ENCODE measurements around the gene OR7C1. TPM values are rescaled to one million over a fixed set of nuclear protein-coding genes. Genes with fewer than 3 reads are reported as not detected.

OR7C1 gene
- total RNA-seq, 1 experiment from 2014 or later, result not detected

DNA sequence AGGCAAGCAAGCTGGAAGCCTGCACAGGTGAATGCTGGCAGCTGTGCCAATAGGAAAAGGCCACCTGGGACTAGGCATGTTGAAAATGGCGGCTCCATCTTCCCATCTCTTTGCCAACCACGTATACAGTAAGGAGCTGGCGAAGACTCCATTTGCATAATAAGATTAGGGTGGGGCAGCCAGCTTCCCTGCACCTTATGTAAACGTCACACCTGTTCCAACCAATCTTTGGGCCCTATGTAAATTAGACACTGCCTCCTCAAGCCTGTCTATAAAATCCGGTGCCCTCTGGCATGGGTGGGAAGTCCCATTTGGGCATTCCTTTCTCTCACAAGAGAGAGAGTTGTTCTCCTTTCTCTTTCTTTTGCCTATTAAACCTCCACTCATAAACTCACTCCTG, 73.4 kb downstream of the OR7C1 start:
- Histone ChIP-seq H3K4me1 (replicated peaks; ENCODE audit: insufficient read depth) (no peaks in the 10 kb centered on the region), H3K4me3 (no peak overlapping the region), H3K9me3 (ENCODE audit: insufficient read depth, low read depth) (no peaks in the 10 kb centered on the region), H3K36me3 (ENCODE audit: low read depth) (no peaks in the 10 kb centered on the region), H3K4me2 (no peak overlapping the region), H3K27ac (no peak overlapping the region), H3F3A (ENCODE audit: insufficient read depth, low read depth) (no peaks in the 10 kb centered on the region; the same call in 1 of the 2 replicates), H3K9me2 (ENCODE audit: insufficient read depth) (no peaks in the 10 kb centered on the region), H3K79me2 (ENCODE audit: low read depth) (no peaks in the 10 kb centered on the region), H3K27me3 (ENCODE audit: insufficient read depth, low read depth) (no peaks in the 10 kb centered on the region), H4K20me1 (ENCODE audit: insufficient read depth) (no peaks in the 10 kb centered on the region; the same call in 1 of the 2 replicates), H2AFZ (no peak overlapping the region)
- POLR2A ChIA-PET (ENCODE audit: unreplicated experiment), result interaction anchor here (0.5 kb wide), 1 partner anchor 564 kb away, joined by 7 read pairs; no protein-coding TSS in a partner anchor
- CTCF ChIA-PET, result interaction anchor here (1.2 kb wide), 1 partner anchor 15 kb away, joined by 5 read pairs; no protein-coding TSS in a partner anchor
- intact Hi-C loops (cut with micrococcal nuclease; ENCODE audit: unreplicated experiment), result no loop called here
- DNase-seq, result no peak
- no TSS peak for BruUV-seq (replicated peaks)
- TF ChIP-seq, protein P1, sequence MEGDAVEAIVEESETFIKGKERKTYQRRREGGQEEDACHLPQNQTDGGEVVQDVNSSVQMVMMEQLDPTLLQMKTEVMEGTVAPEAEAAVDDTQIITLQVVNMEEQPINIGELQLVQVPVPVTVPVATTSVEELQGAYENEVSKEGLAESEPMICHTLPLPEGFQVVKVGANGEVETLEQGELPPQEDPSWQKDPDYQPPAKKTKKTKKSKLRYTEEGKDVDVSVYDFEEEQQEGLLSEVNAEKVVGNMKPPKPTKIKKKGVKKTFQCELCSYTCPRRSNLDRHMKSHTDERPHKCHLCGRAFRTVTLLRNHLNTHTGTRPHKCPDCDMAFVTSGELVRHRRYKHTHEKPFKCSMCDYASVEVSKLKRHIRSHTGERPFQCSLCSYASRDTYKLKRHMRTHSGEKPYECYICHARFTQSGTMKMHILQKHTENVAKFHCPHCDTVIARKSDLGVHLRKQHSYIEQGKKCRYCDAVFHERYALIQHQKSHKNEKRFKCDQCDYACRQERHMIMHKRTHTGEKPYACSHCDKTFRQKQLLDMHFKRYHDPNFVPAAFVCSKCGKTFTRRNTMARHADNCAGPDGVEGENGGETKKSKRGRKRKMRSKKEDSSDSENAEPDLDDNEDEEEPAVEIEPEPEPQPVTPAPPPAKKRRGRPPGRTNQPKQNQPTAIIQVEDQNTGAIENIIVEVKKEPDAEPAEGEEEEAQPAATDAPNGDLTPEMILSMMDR (conservative IDR thresholded peaks at IDR 0.05), result no peak
- no peak for TF ChIP-seq EZH2 (IDR thresholded peaks at IDR 0.05; ENCODE audit: low read depth)

DNA sequence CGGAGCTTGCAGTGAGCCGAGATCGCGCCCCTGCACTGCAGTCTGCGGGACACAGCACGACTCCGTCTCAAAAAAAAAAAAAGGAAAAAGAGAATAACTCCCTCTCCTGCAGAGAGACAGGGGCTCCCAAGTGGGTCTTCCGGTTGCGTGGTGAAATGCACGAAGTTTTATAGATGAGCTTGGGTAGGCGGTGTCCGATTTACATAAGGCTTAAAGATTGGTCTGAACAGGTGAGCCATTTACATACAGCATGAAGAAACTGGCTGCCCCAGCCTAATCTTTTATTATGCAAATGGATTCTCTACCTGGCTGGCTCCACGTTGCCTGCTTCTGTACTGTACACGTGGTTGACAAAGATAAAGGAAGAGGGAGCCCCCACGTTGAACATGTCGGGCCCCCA, 76.2 kb downstream of the OR7C1 start:
- intact Hi-C loops (cut with micrococcal nuclease; ENCODE audit: unreplicated experiment), result no loop called here
- no peaks in the 10 kb centered on the region for H3K4me1 ChIP-seq (replicated peaks; ENCODE audit: insufficient read depth)
- H3K9me3 ChIP-seq (ENCODE audit: insufficient read depth, low read depth), result no peaks in the 10 kb centered on the region
- H2AFZ ChIP-seq, result no peak overlapping the region
- H3F3A ChIP-seq (ENCODE audit: insufficient read depth, low read depth), result no peaks in the 10 kb centered on the region
- POLR2A ChIA-PET (ENCODE audit: unreplicated experiment), result no interaction called here
- no peak overlapping the region for H3K4me3 ChIP-seq
- no peaks in the 10 kb centered on the region; the same call in 1 of the 2 replicates for H4K20me1 ChIP-seq (ENCODE audit: insufficient read depth)
- no peaks in the 10 kb centered on the region for H3K27me3 ChIP-seq (ENCODE audit: insufficient read depth, low read depth)
- H3K79me2 ChIP-seq (ENCODE audit: low read depth), result no peaks in the 10 kb centered on the region
- CTCF ChIA-PET, result interaction anchor here (0.6 kb wide), 1 partner anchor 185 kb away, joined by 3 read pairs; no protein-coding TSS in a partner anchor
- H3K27ac ChIP-seq, result no peak overlapping the region
- no peak for DNase-seq
- no TSS peak for BruUV-seq (replicated peaks)
- no peaks in the 10 kb centered on the region for H3K36me3 ChIP-seq (ENCODE audit: low read depth)
- H3K4me2 ChIP-seq, result no peak overlapping the region
- TF ChIP-seq, protein P1 (conservative IDR thresholded peaks at IDR 0.05), result no peak
- TF ChIP-seq EZH2 (IDR thresholded peaks at IDR 0.05; ENCODE audit: low read depth), result no peak
- no peaks in the 10 kb centered on the region for H3K9me2 ChIP-seq (ENCODE audit: insufficient read depth)

DNA sequence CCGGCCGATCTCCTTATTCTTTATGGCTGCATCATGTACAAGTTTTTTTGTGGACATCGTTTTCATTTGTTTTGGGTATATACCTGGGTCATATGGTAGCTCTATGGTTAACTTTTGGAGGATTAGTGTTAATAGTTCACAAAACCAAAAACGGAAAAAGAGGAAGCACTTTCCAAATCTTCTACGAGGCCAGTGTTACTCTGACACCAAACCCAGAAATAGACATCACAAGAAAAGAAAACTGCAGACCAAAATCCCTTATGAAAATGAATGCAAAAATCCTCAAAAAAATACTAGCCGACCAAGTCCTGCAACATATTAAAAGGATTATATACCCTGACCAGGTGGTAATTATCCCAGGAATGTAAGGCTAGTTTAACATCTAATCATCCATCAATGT, 86.4 kb downstream of the OR7C1 start:
- Histone ChIP-seq H3K79me2 (ENCODE audit: low read depth) (no peaks in the 10 kb centered on the region), H3K4me2 (no peak overlapping the region), H3K27ac (no peak overlapping the region), H3K9me2 (ENCODE audit: insufficient read depth) (no peaks in the 10 kb centered on the region), H3F3A (ENCODE audit: insufficient read depth, low read depth) (no peaks in the 10 kb centered on the region), H3K36me3 (ENCODE audit: low read depth) (no peaks in the 10 kb centered on the region), H2AFZ (no peak overlapping the region), H4K20me1 (ENCODE audit: insufficient read depth) (no peaks in the 10 kb centered on the region), H3K27me3 (ENCODE audit: insufficient read depth, low read depth) (no peaks in the 10 kb centered on the region), H3K9me3 (ENCODE audit: insufficient read depth, low read depth) (no peaks in the 10 kb centered on the region), H3K4me1 (replicated peaks; ENCODE audit: insufficient read depth) (no peaks in the 10 kb centered on the region), H3K4me3 (no peak overlapping the region)
- intact Hi-C loops (cut with micrococcal nuclease; ENCODE audit: unreplicated experiment), result no loop called here
- POLR2A ChIA-PET (ENCODE audit: unreplicated experiment), result no interaction called here
- CTCF ChIA-PET, result no interaction called here
- TF ChIP-seq EZH2 (IDR thresholded peaks at IDR 0.05; ENCODE audit: low read depth), result no peak
- TF ChIP-seq, protein P1 (conservative IDR thresholded peaks at IDR 0.05), result no peak
- no peak for DNase-seq
- BruUV-seq (replicated peaks), result no TSS peak

Other genes with a start within 250 kb of the OR7C1 start
- not detected in 2 replicates for gene ADGRE3, start 160.3 kb downstream of the OR7C1 start, total RNA-seq (2021)
- gene ZNF333, start 145.1 kb downstream of the OR7C1 start, total RNA-seq (2021), result 10.1 and 10.5 TPM in 2 replicates
- 0.25 and 0.26 TPM in 2 replicates for gene ADGRE2, start 56.6 kb downstream of the OR7C1 start, total RNA-seq (2021)
- not detected in 2 replicates for gene OR7A5, start within 50 bp of the OR7C1 start, total RNA-seq (2021)
- not detected in 2 replicates for gene OR7A10, start 13.7 kb upstream of the OR7C1 start, total RNA-seq (2021)
- not detected in 2 replicates for gene OR7A17, start 50.9 kb upstream of the OR7C1 start, total RNA-seq (2021)
- gene OR7C2, start 106.3 kb upstream of the OR7C1 start, total RNA-seq (2021), result not detected in 2 replicates
- gene SLC1A6, start 144.7 kb upstream of the OR7C1 start, total RNA-seq (2021), result 1.5 and 2.9 TPM in 2 replicates
- gene CASP14, start 214.3 kb upstream of the OR7C1 start, total RNA-seq (2021), result 0.58 and 1.9 TPM in 2 replicates
- not detected in 2 replicates for gene OR1I1, start 247.0 kb upstream of the OR7C1 start, total RNA-seq (2021)

Data from PC-9 (cell line).